HG03064 (cell line): ENCODE data around the gene MROH7.

Experiments
- ATAC-seq: cut with Tn5 transposase; IDR thresholded peaks from one replicate; pipeline ENCODE4 v1.9.1; 2021; ENCODE audit warnings: low read depth; ENCODE audit not compliant: unreplicated experiment

Gene MROH7

DNA sequence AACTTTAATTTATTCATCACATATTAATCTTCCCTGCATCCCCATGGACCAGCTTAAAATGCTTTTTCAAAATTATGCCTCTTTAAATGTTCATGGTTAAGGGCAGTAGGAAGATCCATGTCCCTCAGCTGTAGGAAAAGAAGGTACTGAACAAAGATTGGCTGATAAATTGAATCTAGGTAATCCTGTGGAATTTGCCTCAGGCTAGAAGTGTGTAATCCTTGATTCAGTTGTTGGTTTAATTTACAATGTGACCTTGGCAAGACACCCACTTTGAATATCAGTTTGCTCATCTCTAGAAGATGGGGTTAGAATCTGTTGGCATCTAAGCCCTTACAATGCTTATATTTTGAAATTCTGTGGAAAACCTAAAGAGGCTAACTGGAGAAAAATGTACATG, 80.1 kb downstream of the MROH7 start:
- no peak for ATAC-seq

DNA sequence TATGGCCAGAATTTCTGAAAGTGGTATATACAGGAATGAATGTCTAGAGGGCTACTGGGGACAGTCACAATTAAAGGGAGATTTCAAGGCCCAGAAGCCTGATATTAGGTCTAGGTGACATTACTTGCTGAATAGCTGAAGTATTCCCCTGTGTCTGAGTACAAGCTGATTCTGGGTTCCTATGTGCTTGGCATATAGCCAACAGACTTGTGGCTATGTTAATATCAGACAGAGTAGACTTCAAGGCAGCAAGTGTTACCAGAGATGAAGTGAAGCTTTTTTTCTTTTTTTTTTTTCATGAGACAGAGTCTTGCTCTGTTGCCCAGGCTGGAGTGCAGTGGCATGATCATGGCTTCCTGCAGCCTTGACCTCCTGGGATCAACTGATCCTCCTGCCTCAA, 82.4 kb downstream of the MROH7 start:
- no peak for ATAC-seq

GRCh38 chr1:54724771-54725170, 83.2 kb downstream of the MROH7 start:
- no peak for ATAC-seq

GRCh38 chr1:54728027-54728426, 86.4 kb downstream of the MROH7 start:
- ATAC-seq, result no peak

DNA sequence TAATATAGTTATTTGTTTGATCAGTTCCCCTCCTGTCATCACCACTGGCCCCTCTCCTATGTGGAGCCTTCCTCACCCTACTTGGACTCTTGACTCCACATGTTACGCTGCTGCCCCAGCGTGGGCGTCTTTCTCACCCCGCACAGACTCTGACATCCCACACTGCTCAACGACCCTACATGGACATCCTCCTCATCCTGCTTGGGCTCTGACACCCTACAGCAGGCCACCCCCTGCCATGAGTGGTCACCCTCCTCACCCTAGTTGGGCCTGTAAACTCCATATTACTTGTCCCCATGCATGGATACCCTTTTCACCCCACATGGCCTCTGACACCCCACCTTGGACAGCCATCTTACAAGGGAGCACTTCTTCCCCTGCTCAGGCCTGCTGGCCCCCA, 95.1 kb downstream of the MROH7 start:
- no peak for ATAC-seq

- ATAC-seq, result no peak
These were observed 96.7 kb downstream of the MROH7 start for GRCh38 chr1:54738244-54738643.

- no peak for ATAC-seq
These were observed 99.9 kb downstream of the MROH7 start for GRCh38 chr1:54741531-54741930.

- no peak for ATAC-seq
These were observed 100.7 kb downstream of the MROH7 start for GRCh38 chr1:54742282-54742681.

DNA sequence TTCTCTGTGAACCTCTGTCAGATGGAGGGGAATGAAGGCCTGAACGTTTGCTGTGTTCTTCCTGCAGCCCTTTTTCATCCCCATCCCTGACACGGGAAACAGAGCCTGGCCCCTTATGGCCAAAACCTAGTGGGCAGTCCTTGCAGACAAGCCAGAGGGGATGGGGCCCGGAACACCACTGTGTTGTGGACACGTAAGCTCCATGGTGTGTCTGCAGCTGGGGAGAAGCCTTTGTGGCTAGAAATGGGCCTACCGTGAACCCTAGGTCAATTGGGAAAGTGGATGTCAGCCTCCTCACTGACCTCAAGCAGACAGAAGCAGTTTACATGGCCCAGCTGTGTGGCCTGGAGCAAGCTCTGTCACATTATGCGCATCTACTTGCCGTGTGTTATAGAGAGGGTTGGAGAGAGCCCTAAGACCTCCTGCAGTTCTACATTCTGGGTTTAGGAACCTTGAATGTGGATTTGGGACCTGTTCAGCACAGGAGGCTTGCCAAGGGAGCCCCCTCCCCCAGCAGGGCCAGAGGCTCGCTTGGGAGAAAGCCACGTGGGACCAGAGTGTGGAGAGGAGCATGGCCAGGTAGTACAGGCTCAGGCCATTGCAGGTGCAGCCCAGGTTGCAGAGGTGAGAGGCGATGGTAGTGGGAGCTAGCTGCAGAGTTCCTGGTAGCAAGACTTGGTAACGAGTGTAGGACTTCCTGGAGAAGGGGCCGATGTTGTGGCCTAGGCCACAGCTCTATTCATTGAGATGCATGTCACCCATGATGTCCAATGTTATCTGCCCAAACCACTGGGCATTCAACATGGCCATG, 102.0 kb downstream of the MROH7 start:
- ATAC-seq, result no peak

GRCh38 chr1:54744696-54745095, 103.1 kb downstream of the MROH7 start:
- no peak for ATAC-seq

DNA sequence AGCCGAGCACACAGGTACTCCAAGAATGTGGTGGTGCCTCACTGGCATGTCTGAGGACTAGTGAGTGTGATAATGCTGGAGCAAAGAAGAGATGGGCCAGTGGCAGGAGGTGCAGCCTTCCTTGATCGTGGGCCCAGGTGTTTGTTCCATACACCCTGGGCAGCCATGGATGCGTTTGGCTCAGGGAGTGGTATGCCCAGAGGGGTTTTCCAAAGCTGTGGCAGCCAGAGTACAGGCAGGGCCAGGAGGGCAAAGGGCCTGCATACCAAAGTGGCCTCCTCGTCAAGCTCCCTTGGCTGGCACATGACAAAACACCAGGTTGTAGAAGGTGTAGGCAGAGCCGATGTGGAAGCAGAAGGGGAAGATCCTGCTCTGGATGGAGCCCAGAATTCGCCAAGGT, 103.7 kb downstream of the MROH7 start:
- ATAC-seq, result no peak

DNA sequence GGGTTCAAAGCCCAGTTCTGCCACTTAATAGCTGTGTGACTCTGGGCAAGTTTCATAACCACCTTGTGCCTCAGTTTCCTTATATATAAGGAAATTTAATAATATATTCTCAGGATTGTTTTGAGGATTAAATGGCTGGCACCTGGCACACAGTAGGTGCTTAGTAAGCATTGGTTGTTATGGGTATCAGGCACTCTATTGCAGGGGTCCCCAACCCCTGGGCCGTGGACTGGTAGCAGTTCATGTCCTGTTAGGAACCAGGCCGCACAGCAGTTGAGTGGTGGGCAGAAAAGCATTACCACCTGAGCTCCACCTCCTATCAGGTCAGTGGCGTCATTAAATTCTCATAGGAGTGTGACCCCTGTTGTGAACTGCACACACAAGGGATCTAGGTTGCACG, 104.3 kb downstream of the MROH7 start:
- no peak for ATAC-seq

DNA sequence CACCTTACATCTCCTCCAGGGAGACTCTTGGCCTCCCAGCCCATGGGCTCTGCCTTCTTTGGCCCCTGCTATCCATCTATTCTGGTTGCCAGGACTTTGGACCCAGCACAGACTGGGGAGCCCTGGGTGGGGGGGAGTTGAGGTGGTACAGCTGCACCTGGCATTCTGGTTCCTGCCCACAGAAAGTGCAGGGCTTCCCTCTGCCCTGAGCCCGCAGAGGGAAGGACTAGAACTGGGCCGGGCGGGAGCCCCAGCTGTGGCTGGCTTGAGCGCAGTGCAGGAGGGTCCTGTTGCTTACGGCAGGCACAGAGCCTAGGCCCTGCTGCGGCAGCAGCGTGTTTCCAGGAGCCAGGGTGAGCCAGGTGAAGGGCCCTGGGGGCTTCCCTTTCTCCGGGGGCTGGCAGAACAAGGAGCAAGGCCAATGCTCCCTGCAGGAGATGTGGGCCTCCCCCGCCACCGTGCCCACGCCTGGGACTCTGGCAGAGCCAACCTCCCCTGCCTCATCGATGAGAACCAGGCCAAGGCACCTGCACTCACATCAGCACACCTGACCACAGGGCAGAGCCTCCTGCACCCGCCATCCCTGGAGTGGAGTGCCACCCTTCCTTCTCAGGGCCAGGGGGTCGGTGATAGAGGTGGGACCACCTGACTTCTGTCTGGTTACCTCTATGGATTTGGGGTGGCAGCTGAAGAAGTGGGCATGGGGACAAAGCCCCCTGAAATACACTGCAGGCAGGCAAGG, 106.7 kb downstream of the MROH7 start:
- ATAC-seq, result no peak

DNA sequence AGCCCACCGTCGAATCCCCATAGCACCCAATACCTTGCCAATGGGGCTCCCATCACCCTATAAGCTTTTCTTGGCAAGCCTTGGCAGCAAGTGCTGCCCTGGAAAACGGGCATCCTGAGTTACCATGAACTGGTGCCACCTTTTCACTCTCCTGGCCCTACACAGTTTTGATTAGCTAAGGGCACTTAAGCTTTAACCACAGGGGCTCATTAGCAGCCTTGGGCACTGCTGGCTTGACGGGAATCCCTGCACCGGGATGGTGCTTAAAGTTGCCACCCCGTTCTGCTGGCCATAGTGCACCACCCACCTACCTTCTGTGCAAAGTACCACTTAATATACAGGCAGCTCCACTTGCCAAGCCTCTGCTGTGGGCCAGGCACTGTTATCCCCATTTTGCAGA, 109.0 kb downstream of the MROH7 start:
- no peak for ATAC-seq

DNA sequence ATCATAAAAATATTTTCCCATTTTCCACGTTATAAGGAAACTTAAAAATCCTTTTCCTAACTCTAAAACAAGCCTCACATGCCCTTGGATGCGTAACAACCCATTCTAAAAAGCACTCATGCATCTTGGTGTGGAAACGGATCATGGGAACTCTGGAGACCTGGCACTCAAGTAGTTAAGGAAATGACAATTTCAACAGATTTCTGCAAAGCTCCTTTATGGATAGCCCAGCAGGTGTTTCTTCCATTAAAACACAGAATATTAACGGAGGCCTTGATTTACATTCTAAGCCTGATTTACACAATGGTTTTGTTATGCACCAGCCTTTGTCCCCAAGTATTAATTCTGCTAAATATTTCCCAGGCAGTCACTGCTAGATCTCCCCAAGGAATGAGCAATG, 109.8 kb downstream of the MROH7 start:
- no peak for ATAC-seq

GRCh38 chr1:54754045-54754444, 112.5 kb downstream of the MROH7 start:
- no peak for ATAC-seq

GRCh38 chr1:54754486-54755285, 113.1 kb downstream of the MROH7 start:
- no peak for ATAC-seq

GRCh38 chr1:54757833-54758232, 116.2 kb downstream of the MROH7 start:
- no peak for ATAC-seq

GRCh38 chr1:54758678-54759348, 117.2 kb downstream of the MROH7 start:
- no peak for ATAC-seq
